Neural cell (in vitro differentiated cells): ENCODE measurements around the gene PMIS2. TPM values are rescaled to one million over a fixed set of nuclear protein-coding genes. Genes with fewer than 3 reads are reported as not detected.
A peak's percentile ranks its signal among the peaks of the same experiment; 100 is the strongest.

Experiments
- H2AFZ ChIP-seq: fragments of 200-600, 300-800 bp; sonication (generic), shearing (Covaris generic); 2 replicates; pipeline ENCODE4 v1.6.0; 2014; ENCODE audit warnings: low read depth, mild to moderate bottlenecking, antibody characterized with exemption, low read length, moderate library complexity
- H3F3A ChIP-seq: fragments of 200-600 bp; shearing (Covaris generic); 2 replicates; pipeline ENCODE4 v1.6.1; 2016; ENCODE audit warnings: mild to moderate bottlenecking, moderate library complexity, mixed read lengths, antibody characterized with exemption, low read length; ENCODE audit not compliant: insufficient read depth, poor library complexity, severe bottlenecking
- H3K27ac ChIP-seq: fragments of 200-600, 300-800 bp; sonication (generic), shearing (Covaris generic); 2 replicates; pipeline ENCODE4 v1.5.1; 2014; ENCODE audit warnings: mild to moderate bottlenecking, low read length, moderate library complexity
- H3K27me3 ChIP-seq: fragments of 300-800, 200-600 bp; sonication (generic), shearing (Covaris generic); 2 replicates; pipeline ENCODE4 v1.6.0; 2014; ENCODE audit warnings: mild to moderate bottlenecking, low read depth, low read length, moderate library complexity; ENCODE audit not compliant: insufficient read depth
- H3K36me3 ChIP-seq: fragments of 300-800, 200-600 bp; sonication (generic), shearing (Covaris generic); 2 replicates; pipeline ENCODE4 v1.5.1; 2014; ENCODE audit warnings: mild to moderate bottlenecking, antibody characterized with exemption, low read length, moderate library complexity; ENCODE audit not compliant: insufficient read depth
- H3K4me2 ChIP-seq: fragments of 300-800, 200-600 bp; sonication (generic), shearing (Covaris generic); 2 replicates; pipeline ENCODE4 v1.6.0; 2014; ENCODE audit warnings: mild to moderate bottlenecking, low read length
- H3K4me3 ChIP-seq: fragments of 300-800, 200-600 bp; sonication (generic), shearing (Covaris generic); 2 replicates; pipeline ENCODE4 v1.5.1; 2014; ENCODE audit warnings: mild to moderate bottlenecking, low read length, moderate library complexity
- H3K79me2 ChIP-seq: fragments of 200-600 bp; shearing (Covaris generic); replicated peaks from 2 replicates; pipeline ENCODE4 v1.6.0; 2014; ENCODE audit warnings: mild to moderate bottlenecking, low read length, moderate library complexity; ENCODE audit not compliant: insufficient read depth
- H3K9ac ChIP-seq: fragments of 300-800, 200-600 bp; sonication (generic), shearing (Covaris generic); 2 replicates; pipeline ENCODE4 v1.6.1; 2016; ENCODE audit warnings: mild to moderate bottlenecking, low read length, mixed read lengths
- H3K9me2 ChIP-seq: fragments of 200-600 bp; shearing (Covaris generic); 2 replicates; pipeline ENCODE4 v1.6.1; 2016; ENCODE audit warnings: mild to moderate bottlenecking, low read length, mixed read lengths; ENCODE audit not compliant: insufficient read depth
- H3K9me3 ChIP-seq: fragments of 200-600, 300-800 bp; sonication (generic), shearing (Covaris generic); 2 replicates; pipeline ENCODE4 v1.6.1; 2016; ENCODE audit warnings: mild to moderate bottlenecking, mixed run types, low read length, moderate library complexity, mixed read lengths
- H4K20me1 ChIP-seq: fragments of 200-600 bp; shearing (Covaris generic); 2 replicates; pipeline ENCODE4 v1.6.1; 2016; ENCODE audit warnings: mild to moderate bottlenecking, mixed run types; ENCODE audit not compliant: insufficient read depth
- EP300 ChIP-seq: fragments of 450-650 bp; conservative IDR thresholded peaks from 2 replicates; pipeline ENCODE4 v1.6.1; 2014; ENCODE audit warnings: antibody characterized with exemption, mild to moderate bottlenecking, moderate library complexity; ENCODE audit not compliant: poor library complexity, severe bottlenecking
- EZH2 ChIP-seq: fragments of 200-600, 300-800 bp; shearing (Covaris generic), sonication (generic); IDR thresholded peaks from 2 replicates; pipeline ENCODE4 v1.6.1; 2014; ENCODE audit warnings: antibody characterized with exemption, low read length, borderline replicate concordance, mild to moderate bottlenecking; ENCODE audit not compliant: insufficient read depth, poor library complexity, severe bottlenecking
- MXI1 ChIP-seq: fragments of 450-650 bp; conservative IDR thresholded peaks from 2 replicates; pipeline ENCODE4 v1.6.1; 2014; ENCODE audit warnings: antibody characterized with exemption, mild to moderate bottlenecking; ENCODE audit not compliant: poor library complexity, severe bottlenecking
- POLR2AphosphoS5 ChIP-seq: IDR thresholded peaks from 2 replicates; pipeline ENCODE4 v1.6.1; 2012
- RAD21 ChIP-seq: fragments of 450-650 bp; conservative IDR thresholded peaks from 2 replicates; pipeline ENCODE4 v1.6.1; 2014; ENCODE audit warnings: antibody characterized with exemption, mild to moderate bottlenecking, moderate library complexity
- SMC3 ChIP-seq: fragments of 450-650 bp; conservative IDR thresholded peaks from 2 replicates; pipeline ENCODE4 v1.6.1; 2014; ENCODE audit warnings: antibody characterized with exemption, mild to moderate bottlenecking, moderate library complexity; ENCODE audit not compliant: poor library complexity
- TAF1 ChIP-seq: IDR thresholded peaks from 2 replicates; pipeline ENCODE4 v1.6.1; 2012; ENCODE audit warnings: low read depth
- polyA plus RNA-seq: library from polyadenylated mRNA; depleted of rRNA; stranded (reverse); fragments of >200 nt; gene quantifications from 2 replicates; pipeline ENCODE4 v1.2.3, GENCODE V29; 2014
- TF ChIP-seq, protein P1 (sequence below): fragments of 450-650 bp; IDR thresholded peaks from 2 replicates; pipeline ENCODE4 v1.5.1; 2014; ENCODE audit warnings: antibody characterized with exemption, mild to moderate bottlenecking, moderate library complexity; ENCODE audit not compliant: poor library complexity, severe bottlenecking
- TF ChIP-seq, protein P2 (sequence below): IDR thresholded peaks from 2 replicates; pipeline ENCODE4 v1.6.1; 2012; ENCODE audit warnings: borderline replicate concordance

Gene PMIS2
- polyA plus RNA-seq, 1 donor from 2014 or later: not detected

DNA sequence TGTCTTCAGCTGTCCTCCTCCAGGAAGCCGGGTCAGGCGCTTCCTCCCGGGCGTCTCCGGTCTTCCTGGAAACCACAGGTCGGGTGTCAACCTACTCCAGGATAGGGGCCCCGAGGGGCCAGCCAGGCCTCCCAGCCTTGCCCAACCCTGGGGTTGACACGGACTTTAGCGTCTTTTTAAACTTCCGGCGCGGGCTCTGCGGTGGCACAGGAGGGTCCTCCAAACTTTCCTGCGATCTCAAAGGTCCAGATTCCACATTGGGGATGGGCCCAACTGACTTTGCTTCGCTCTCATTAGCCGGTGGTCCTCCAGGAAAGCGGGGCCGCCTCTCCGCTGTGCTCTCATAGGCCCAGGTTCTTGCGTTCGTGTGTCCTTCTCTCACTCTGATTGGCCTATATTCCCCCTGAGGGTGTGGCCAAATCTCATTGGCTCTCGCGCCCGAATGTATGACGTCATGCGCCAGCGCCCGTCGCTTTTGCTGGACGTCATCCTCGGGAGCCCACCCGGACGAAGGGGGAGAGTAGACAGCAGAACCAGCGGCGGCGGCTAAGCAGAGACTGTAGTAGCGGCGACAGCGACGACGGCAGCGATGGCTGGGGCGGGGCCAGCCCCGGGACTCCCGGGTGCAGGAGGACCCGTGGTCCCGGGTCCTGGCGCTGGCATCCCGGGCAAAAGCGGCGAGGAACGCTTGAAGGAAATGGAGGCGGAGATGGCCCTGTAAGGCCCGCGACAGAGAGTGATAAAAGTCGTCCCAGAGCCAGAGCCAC, 42.8 kb downstream of the PMIS2 start, which contains the start of gene RBM42:
Gene RBM42, plus strand, starts transcription at position 472 of the 767 bp plus-strand sequence. Its CDS starts 118 bp downstream, at position 590.
- peak within 1 kb of the TSS; percentile 77 for H3K27ac ChIP-seq
- no peaks in the 10 kb centered on the region for H3K36me3 ChIP-seq
- no peaks in the 10 kb centered on the region for H4K20me1 ChIP-seq
- no peaks in the 10 kb centered on the region for H3K9me3 ChIP-seq
- peak within 1 kb of the TSS; percentile 78 for H2AFZ ChIP-seq
- TF ChIP-seq TAF1 (no peak), POLR2AphosphoS5 (peak; percentile 88), MXI1 (peak; percentile 70), EP300 (peak; percentile 65), EZH2 (no peak), SMC3 (peak; percentile 52), RAD21 (peak; percentile 35)
- TF ChIP-seq, protein P1, sequence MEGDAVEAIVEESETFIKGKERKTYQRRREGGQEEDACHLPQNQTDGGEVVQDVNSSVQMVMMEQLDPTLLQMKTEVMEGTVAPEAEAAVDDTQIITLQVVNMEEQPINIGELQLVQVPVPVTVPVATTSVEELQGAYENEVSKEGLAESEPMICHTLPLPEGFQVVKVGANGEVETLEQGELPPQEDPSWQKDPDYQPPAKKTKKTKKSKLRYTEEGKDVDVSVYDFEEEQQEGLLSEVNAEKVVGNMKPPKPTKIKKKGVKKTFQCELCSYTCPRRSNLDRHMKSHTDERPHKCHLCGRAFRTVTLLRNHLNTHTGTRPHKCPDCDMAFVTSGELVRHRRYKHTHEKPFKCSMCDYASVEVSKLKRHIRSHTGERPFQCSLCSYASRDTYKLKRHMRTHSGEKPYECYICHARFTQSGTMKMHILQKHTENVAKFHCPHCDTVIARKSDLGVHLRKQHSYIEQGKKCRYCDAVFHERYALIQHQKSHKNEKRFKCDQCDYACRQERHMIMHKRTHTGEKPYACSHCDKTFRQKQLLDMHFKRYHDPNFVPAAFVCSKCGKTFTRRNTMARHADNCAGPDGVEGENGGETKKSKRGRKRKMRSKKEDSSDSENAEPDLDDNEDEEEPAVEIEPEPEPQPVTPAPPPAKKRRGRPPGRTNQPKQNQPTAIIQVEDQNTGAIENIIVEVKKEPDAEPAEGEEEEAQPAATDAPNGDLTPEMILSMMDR: peak; percentile 33
- TF ChIP-seq, protein P2, sequence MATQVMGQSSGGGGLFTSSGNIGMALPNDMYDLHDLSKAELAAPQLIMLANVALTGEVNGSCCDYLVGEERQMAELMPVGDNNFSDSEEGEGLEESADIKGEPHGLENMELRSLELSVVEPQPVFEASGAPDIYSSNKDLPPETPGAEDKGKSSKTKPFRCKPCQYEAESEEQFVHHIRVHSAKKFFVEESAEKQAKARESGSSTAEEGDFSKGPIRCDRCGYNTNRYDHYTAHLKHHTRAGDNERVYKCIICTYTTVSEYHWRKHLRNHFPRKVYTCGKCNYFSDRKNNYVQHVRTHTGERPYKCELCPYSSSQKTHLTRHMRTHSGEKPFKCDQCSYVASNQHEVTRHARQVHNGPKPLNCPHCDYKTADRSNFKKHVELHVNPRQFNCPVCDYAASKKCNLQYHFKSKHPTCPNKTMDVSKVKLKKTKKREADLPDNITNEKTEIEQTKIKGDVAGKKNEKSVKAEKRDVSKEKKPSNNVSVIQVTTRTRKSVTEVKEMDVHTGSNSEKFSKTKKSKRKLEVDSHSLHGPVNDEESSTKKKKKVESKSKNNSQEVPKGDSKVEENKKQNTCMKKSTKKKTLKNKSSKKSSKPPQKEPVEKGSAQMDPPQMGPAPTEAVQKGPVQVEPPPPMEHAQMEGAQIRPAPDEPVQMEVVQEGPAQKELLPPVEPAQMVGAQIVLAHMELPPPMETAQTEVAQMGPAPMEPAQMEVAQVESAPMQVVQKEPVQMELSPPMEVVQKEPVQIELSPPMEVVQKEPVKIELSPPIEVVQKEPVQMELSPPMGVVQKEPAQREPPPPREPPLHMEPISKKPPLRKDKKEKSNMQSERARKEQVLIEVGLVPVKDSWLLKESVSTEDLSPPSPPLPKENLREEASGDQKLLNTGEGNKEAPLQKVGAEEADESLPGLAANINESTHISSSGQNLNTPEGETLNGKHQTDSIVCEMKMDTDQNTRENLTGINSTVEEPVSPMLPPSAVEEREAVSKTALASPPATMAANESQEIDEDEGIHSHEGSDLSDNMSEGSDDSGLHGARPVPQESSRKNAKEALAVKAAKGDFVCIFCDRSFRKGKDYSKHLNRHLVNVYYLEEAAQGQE: no peak
- H3K27me3 ChIP-seq: no peaks in the 10 kb centered on the region
- H3K4me3 ChIP-seq: peak within 1 kb of the TSS; percentile 98
- peak within 1 kb of the TSS; percentile 92 for H3K9ac ChIP-seq
- H3K79me2 ChIP-seq: peaks cover 8% of the 10 kb centered on the region
- no peaks in the 10 kb centered on the region for H3K9me2 ChIP-seq
- H3F3A ChIP-seq: no peaks in the 10 kb centered on the region
- peak within 1 kb of the TSS; percentile 98 for H3K4me2 ChIP-seq

- H3K9ac ChIP-seq: peak overlapping the region; percentile 92
- TF ChIP-seq TAF1 (no peak), POLR2AphosphoS5 (no peak), MXI1 (no peak), SMC3 (no peak), EP300 (no peak), EZH2 (no peak), RAD21 (no peak)
- TF ChIP-seq, protein P2: no peak
- TF ChIP-seq, protein P1: no peak
- H3F3A ChIP-seq: no peaks in the 10 kb centered on the region
- H3K36me3 ChIP-seq: no peaks in the 10 kb centered on the region
- H3K9me3 ChIP-seq: no peaks in the 10 kb centered on the region
- H4K20me1 ChIP-seq: no peaks in the 10 kb centered on the region
- H3K9me2 ChIP-seq: no peaks in the 10 kb centered on the region
- peaks cover 8% of the 10 kb centered on the region for H3K79me2 ChIP-seq
- peak overlapping the region; percentile 98 for H3K4me2 ChIP-seq
- peak overlapping the region; percentile 43 for H2AFZ ChIP-seq
- peak overlapping the region; percentile 77 for H3K27ac ChIP-seq
- peak overlapping the region; percentile 98 for H3K4me3 ChIP-seq
- H3K27me3 ChIP-seq: no peaks in the 10 kb centered on the region
Measured at GRCh38 chr19:35629332-35629633, 43.3 kb downstream of the PMIS2 start.
